Measurements from ENCODE around the gene ZNF566.
"Not testable (repeated sequence)": the region's sequence is repeated elsewhere in the genome, so short reads cannot be mapped to it uniquely, and the experiment has no call there.

The ZNF566 gene

DNA sequence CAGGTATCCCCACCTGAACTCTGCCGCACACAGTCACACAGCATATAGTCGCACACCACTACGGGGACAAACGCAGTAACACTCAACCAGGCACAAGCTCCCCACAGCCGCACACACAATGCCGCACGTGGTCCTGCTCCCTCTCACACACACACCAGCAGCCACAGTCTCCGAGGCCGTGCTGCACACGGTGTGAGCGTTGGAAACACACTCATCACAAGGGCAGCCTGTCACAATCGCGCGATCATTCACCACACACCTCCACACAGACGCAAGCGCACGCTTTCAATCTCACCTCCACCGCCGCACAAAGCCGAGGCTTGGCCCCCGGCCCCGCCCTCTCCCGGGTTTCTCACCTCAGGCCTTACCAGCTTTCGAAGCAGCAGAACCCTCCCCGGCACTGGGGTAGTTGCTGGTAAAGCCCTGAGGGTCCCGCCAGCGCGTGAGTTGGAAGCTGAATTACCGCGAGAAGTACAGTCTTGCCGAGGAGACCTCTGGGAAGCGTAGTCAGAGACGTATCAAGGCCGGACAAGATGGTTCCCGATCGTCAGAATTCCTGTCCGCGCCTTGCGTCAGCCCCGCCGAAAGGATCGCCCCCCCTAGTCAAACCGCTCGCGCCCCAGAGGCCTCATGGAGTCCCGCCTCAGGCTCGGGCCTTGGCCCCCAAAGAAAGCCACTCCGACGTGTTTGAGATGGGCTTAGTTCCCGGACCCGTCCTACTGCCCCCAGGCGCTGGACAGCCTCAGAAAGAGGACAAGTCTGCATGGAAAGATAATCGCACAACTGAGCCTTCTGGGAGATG is at the start of gene ZNF566:
TSS of gene ZNF566 (minus strand) at position 444 of the 802 bp plus-strand sequence. CDS start 13,004 bp downstream, outside the sequence.
- DNase-seq: peak; percentile 92

DNA sequence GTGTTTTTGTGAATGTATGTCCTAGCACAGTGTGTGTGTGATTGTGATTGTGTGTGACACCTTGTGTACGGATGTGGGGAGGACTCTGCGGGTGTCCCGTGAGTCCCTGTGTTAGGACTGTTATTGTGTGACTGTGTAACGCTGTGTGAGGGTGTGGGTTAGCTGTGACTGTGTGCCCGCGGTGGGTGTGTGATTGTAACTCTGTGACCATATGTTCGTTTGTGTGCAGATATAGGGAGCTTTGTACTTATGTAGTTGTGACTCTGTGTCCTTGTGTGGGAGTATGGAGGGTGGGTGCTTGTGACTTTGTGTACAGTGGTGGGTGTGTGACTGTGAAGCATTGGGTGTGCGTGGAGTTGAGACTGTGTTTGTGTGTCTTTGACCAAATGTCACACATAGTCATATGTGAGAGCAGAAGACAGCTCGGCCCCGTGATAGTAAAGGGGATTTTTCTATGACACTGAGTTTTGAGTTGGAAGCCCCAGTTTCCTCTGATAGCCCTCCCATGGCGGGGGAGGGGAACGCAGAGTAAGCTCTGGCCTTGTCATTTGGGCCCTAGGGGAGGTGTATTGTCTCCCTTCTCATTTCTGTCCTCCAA is 39.7 kb upstream of the ZNF566 start:
- no peak for DNase-seq

DNA sequence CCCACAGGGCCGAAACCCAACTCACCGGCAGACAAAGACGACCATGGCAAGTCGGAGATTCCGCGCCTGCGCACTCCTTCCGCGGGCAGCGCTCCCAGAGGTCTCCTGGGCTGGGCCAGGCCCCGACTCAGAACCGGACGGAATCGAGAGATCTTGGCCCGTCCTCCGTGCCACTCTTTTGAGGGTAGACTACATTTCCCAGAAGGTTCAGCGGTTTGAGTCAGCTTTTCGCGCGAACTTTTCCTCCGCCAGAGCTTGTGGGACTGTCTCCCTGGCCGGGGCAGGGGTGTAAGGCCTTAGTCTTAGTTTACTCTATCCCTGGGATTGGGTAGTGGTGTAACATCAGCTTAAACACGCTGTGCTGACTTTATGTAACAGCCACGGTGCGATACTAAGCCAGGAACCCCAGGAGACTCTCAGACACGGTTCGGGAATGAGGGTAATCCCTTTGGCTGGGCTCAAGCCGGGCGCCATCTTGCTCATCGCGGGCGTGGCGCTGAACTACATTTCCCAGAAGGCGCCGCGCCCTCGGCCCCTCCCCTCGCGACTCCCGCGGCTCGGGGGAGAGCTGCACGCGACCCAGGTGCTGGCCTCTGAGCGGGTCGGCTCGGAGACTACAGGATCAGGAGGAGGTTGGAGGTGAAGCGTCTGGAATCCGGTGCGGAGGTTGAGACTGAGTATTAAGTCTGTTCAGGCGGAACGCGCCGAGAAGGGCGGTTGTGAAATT is 39.0 kb upstream of the ZNF566 start, which contains the start of gene ZNF260:
TSS of gene ZNF260 (minus strand) at position 78 of the 727 bp plus-strand sequence. CDS start 13,033 bp downstream, outside the sequence.
- peak; percentile 79 for DNase-seq

DNA sequence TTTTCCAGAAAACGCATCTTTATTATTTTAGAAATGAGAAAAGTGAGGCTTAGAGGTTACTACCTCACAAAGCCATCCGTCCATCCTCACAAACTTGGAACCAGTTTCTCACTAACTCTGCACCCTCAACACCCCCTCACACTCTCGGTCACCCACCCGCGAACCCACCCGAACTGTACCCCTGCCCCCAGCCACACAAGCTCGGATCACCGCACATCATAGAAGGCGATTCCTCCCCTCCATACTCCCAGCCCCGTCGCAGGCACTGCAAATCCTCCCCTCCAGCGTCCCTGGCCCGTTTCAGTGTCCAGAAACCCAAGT is 38.5 kb upstream of the ZNF566 start:
- no peak for DNase-seq

DNA sequence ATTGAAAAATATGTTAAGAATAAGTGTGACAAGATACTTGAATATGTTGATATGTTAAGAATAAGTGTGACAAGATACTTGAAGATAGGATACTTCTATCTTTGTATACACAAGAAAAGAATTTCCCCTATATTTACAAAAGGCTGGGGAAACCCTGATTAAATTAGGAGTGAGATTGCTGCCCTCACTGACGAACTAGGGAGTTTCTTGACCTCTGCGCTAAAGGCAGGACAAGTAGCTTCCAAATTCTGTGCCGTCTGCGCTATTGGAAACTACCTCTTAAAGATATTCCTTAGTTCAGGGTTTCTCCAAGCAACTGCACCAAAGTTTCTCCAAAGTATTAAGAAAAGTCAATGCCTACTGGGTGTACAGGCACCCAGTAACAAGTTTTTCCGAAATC is 38.0 kb upstream of the ZNF566 start:
- DNase-seq: no peak

DNA sequence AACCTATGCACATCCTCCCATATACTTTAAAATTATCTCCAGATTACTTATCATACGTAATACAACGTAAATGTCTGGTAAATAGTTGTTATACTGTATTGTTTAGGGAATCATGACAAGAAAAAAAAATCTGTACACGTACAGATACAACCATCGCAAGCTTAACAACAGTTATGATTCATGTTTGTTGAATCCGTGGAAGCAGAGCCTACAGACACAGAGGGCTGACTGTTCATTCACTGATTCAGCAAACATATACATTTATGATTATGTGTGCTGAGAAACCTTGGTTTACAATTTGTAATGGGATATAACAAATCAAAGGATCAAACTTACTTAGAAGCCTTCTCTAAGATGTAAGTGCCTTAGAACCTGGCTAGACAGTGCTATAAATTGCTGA is 37.2 kb upstream of the ZNF566 start:
- DNase-seq: no peak

DNA sequence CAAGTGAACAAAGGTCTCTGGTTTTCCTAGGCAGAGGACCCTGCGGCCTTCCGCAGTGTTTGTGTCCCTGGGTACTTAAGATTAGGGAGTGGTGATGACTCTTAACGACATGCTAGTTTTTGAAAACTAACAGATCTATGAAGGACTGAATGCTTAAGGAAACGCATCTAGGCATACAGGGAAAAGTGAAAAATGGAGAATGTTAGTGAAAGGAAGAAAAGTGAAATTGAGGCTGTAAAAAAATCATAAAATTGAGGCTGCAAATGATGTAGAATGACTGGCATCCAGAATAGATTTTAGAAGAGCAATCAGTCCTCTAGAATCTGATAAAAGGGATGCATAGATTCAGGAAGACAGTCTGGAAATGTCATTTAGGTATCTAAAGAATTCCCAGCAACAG is 35.3 kb upstream of the ZNF566 start:
- DNase-seq: no peak

DNA sequence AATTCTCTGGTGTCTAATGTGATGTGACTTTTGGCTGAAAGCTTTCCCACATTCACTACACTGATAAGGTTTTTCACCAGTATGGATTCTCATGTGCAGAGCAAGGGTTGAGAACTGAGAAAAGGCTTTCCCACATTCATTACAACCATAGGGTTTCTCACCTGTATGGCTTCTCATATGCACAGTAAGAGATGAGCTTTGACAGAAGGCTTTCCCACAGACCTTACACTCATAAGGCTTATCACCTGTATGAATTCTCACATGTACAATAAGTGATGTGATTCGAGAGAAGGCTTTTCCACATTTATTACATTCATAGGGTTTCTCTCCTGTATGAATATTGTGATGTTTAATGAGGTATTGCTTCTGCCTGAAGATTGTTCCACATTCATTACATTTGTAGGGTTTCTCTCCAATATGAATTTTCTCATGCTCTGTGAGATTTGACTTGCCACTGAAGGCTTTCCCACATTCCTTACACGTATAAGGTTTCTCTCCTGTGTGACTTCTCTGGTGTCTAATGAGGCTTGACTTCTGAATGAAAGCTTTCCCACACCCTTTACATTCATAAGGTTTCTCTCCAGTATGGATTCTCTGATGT is 24.8 kb upstream of the ZNF566 start:
- no peak for DNase-seq

DNA sequence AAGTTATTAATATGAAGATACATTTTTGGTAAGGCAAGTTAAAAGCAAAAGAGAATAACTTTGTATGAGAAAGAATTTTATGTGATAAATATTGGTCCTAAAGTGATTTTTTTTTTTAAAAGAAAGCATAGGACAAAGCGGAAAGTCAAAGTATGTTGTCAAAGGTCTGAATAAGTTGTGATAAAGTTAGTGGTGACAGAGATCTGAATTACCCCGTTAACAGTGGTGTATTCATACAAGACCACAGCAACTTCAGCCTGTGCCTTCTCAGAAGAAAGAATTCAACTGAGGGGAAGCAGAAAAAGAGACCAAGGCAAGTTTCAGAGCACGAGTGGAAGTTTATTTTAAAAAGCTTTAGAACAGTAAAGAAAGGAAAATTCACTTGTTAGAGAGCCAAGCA is 19.0 kb upstream of the ZNF566 start:
- no peak for DNase-seq

DNA sequence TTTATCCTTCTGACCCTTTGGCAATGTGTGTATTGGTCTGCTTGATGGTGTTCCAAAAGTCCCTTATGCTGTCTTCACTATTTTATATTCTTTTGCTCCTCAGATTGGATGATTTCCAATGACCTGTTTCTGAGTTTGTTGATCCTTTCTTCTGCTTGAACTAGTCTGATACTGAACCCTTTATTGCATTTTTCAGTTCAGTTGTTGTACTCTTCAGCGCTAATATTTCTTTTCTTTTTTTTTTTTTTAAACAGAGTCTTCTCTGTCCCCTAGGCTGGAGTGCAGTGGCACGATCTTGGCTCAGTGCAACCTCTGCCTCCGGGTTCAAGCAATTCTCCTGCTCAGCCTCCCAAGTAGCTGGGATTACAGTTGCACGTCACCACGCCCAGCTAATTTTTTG is 12.6 kb upstream of the ZNF566 start:
- DNase-seq: no peak

DNA sequence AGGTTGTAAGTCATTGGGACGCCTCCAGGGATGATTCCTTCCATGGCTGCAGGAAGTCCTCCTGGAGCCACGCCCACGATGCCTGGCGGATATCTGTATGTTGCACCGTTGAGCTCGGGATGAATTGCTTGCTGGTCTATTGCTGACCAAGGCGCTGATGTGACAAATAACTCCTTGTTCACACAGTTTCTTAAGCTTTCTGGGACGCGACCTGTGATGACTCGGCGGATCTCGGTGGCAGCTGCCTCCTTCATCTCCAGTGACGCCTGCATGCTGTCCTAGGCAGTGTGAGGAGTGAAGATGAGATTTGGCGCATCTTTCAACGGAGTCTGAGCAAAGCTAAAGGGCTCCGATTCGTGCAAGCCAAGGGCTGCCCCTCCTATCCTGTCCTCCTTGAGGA is 7.6 kb upstream of the ZNF566 start:
- DNase-seq: no peak

DNA sequence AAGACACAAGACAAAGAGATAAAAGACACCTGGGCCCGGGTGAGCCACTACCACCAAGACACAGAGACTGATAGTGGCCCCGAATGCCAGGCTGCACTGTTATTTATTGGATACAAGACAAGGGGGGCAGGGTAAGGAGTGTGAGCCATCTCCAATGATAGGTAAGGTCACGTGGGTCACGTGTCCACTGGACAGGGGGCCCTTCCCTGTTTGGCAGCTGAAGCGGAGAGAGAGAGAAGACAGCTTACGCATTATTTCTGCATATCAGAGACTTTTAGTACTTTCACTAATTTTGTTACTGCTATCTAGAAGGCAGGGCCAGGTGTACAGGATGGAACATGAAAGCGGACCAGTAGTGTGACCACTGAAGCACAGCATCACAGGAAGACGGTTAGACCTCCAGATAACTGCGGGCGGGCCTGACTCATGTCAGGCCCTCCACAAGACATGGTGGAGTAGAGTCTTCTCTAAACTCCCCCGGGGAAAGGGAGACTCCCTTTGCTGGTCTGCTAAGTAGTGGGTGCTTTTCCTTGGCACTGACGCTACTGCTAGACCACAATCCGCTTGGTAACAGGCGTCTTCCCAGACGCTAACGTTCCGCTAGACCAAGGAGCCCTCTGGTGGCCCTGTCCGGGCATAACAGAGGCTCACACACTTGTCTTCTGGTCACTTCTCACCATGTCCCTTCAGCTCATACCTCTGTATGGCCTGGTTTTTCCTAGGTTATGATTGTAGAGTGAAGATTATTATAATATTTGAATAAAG is 3.5 kb upstream of the ZNF566 start:
- peak; percentile 15 for DNase-seq

DNA sequence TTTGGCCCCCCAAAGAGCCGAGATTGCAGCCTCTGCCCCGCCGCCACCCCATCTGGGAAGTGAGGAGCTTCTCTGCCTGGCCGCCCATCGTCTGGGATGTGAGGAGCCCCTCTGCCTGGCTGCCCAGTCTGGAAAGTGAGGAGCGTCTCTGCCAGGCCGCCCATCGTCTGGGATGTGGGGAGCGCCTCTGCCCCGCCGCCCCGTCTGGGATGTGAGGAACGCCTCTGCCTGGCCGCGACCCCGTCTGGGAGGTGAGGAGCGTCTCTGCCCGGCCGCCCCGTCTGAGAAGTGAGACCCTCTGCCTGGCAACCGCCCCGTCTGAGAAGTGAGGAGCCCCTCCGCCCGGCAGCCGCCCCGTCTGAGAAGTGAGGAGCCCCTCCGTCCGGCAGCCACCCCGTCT is 1.5 kb upstream of the ZNF566 start:
- not testable (repeated sequence) for DNase-seq

DNA sequence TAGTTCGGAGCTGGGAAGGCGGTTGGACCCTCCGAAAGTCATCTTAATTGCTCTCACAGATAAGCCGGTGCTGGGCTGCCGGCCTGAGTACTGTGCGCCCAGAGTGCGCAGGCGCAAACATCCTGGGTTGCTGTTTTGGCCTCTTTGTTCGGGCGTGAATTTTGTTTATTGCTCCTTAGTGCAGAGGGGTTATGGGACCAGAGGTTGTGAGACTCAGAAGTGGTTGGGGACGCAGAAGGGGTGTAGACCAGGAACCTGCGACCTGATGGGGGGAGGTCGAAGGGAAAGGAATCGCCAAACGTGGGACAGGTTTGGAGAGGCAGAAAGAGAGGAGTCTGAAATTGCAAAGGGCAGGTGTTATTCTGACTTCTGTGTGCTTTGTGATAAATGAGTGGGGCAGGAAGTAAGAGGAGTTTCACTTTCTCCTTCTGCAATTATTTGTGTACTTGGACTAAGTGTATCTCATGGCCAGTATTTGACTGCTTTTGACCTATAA is 607 bp upstream of the ZNF566 start:
- DNase-seq: peak; percentile 86

DNA sequence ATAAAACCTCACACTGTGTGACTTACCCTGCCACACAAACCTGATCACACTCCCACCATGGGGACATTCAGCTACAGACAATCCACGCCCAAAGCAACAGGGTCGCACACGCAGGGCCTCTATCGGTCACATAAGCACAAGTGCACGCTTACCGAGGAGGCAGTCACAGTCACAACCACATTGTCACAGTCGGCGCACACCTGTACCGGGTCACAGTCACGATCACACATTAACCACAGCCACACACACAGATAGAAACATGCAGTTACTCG is 579 bp downstream of the ZNF566 start:
- peak; percentile 26 for DNase-seq

DNA sequence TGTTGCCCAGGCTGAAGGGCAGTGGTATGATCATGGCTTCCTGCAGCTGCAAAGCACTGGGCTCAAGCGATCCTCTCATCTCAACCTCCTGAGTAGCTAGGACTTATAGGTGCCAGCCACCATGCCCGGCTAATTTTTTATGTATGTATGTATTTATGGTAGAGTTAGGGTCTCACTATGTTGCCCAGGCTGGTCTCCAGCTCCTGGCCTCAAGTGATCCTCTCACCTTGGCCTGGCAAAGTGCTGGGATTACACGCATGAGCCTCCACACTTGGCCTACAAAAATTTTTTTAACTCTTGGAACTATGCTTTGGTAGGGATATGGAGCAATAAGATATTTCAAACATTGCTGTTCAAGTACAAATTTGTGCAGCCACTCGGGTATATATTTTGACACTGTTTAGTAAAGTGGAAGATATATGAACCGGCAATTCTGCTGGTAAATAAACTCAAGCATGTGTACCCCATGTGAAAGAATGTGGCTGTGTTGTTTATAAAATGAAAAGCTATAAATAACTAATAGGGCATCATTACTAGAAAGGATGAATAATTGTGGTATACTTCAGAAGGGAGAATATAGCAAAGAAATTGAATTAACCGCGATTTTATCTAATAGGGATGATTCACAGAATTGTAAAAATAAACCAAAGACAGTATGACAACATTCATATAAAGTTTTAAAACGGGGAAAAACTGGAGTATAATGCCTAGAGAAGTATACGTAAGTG is 1.1 kb downstream of the ZNF566 start:
- DNase-seq: no peak

DNA sequence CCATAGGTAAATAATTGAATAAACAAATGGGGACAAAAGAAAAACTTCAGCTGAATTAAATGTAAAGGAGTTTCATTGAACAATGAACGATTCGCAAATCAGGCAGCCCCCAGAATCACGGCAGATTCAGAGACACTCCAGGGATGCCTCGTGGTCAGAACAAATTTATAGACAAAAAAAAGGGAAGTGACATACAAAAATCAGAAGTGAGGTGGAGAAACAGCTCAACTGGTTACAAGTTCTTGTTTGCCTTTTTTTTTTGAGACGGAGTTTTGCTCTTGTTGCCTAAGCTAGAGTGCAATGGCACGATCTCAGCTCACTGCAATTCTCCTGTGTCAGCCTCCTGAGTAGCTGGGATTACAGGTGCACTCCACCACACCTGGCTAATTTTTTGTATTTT is 5.7 kb downstream of the ZNF566 start:
- peak; percentile 7 for DNase-seq

DNA sequence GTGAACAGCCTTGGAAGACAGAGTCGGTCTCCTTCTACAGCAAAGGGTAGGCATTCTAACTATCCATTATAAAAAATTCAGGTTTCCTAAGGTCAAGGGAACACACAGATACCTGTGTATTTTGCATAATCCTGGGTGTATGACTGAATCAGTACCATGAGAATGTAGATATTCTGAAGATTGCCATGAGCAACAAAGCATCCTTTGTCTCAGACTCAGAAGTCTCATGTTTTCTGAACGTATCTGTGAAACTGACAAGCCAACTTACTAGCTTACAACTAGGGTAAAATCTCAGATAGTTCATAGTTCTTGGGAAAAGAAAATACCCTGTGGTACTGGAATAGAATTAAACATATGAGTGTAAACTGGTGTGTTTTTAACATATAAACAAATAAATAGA is 6.5 kb downstream of the ZNF566 start:
- DNase-seq: no peak

DNA sequence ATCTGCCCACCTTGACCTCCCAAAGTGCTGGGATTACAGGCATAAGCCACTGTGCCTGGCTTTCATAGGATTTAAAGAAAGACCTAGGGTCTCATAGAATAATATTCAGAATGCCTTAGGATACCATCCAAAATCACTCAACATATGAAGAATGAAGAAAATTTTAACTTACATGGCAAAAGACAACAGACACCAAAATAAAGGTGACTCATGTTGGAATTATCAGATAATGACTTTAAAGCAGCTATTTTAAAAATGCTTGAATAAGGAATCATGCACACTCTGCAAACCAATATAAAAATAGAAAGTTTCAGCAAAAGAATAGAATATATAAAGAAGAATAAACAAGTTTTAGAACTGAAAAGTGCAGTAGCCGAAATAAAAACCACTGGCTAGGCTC is 29.3 kb downstream of the ZNF566 start:
- DNase-seq: no peak

DNA sequence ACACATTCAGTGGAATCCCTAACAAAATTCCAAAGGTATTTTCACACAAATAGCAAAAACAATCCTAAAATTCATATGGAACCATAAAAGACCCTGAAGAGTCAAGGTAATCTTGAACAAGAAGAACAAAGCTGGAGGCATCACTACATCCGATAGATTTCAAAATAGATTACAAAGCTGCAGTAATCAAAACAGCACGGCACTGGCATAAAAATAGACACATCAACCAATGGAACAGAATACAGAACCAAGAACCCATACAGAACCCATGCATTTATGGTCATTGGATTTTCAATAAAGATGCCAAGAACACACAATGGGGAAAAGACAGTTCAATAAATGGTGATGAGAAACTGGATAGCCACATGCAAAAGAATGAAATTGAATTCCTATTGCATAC is 32.5 kb downstream of the ZNF566 start:
- no peak for DNase-seq

DNA sequence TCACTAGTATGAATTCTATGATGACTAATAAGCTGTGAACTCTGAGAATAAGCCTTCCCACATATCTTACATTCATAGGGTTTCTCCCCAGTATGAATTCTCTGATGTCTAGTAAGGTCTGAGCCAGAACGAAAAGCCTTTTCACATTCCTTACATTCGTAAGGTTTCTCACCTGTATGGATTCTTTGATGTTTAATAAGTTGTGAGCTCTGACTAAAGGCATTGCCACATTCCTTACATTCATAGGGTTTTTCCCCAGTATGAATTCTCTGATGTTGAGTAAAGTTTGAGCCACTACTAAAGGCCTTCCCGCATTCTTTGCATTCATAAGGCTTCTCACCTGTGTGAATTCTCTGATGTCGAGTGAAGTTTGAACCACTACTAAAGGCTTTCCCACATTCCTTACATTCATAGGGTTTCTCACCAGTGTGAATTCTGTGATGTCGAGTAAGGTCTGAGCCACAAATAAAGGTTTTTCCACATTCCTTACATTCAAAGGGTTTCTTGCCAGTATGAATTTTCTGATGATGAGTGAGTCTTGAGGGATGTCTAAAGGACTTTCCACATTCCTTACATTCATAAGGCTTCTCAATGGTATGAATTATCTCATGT is 40.2 kb downstream of the ZNF566 start:
- no peak for DNase-seq

DNA sequence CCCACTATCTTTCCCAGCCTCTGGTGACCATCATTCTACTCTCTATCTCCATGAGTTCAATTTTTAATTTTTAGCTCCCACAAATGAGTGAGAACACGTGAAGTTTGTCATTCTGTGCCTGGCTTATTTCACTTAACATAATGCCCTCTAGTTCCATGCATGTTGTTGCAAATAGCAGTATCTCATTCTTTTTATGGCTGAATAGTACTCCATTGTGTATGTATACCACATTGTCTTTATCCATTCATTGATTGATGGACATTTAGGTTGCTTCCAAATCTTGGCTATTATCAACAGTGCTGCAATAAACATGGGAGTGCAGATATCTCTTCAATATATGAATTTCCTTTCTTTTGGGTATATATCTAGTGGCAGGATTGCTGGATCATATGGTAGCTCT is 48.0 kb downstream of the ZNF566 start:
- no peak for DNase-seq

Data from GF-D8 (cell line).